Keratinocyte (primary cell): ENCODE measurements around the gene HTT-AS. TPM values are rescaled to one million over a fixed set of nuclear protein-coding genes. Genes with fewer than 3 reads are reported as not detected.

Experiments
- DNase-seq: peaks from one replicate; pipeline ENCODE4 v3.0.0-alpha.2; 2011; ENCODE audit warnings: low read depth, missing footprints, low spot score
- FAIRE-seq: peaks from 2 replicates; lab custom pipeline; 2011; peaks lifted over from hg19 to GRCh38; lab: Jason Lieb, UNC
- H2AFZ ChIP-seq: 2 replicates; pipeline ENCODE4 v1.6.0; 2012; ENCODE audit warnings: low read length, control low read depth, inconsistent platforms; ENCODE audit not compliant: control insufficient read depth
- H3K27ac ChIP-seq: 2 replicates; pipeline ENCODE4 v1.5.1; 2011; ENCODE audit warnings: low read length; ENCODE audit not compliant: control insufficient read depth, insufficient read depth
- H3K27me3 ChIP-seq: 3 replicates; pipeline ENCODE4 v1.6.0; 2011; ENCODE audit warnings: low read length; ENCODE audit not compliant: control insufficient read depth, insufficient read depth; ENCODE audit errors: extremely low read depth
- H3K36me3 ChIP-seq, 2 experiments: 2 replicates in 1 of 2; 3 replicates in 1 of 2; pipeline ENCODE4 v1.5.1; 2011; ENCODE audit warnings: low read length in 2 of 2, mild to moderate bottlenecking in 1 of 2; ENCODE audit not compliant: control insufficient read depth in 2 of 2, insufficient read depth in 2 of 2; ENCODE audit errors: extremely low read depth in 1 of 2
- H3K4me1 ChIP-seq: 3 replicates; pipeline ENCODE4 v1.5.1; 2011; ENCODE audit warnings: low read length; ENCODE audit not compliant: control insufficient read depth, insufficient read depth; ENCODE audit errors: extremely low read depth
- H3K4me2 ChIP-seq: 3 replicates; pipeline ENCODE4 v1.6.0; 2011; ENCODE audit warnings: low read depth, low read length; ENCODE audit not compliant: control insufficient read depth, insufficient read depth; ENCODE audit errors: extremely low read depth
- H3K4me3 ChIP-seq, 3 experiments: fragments of 200-600 bp in 1 of 3; sonication (generic) in 1 of 3; 2 replicates in 2 of 3; 3 replicates in 1 of 3; pipeline ENCODE4 v1.5.1; 2011 to 2016; ENCODE audit warnings: low read length in 3 of 3, mild to moderate bottlenecking in 3 of 3, control low read depth in 2 of 3, inconsistent platforms in 1 of 3, low read depth in 1 of 3, mixed read lengths in 1 of 3, mixed run types in 1 of 3, moderate library complexity in 1 of 3; ENCODE audit not compliant: control insufficient read depth in 2 of 3, insufficient read depth in 2 of 3; ENCODE audit errors: extremely low read depth in 1 of 3
- H3K79me2 ChIP-seq: 2 replicates; pipeline ENCODE4 v1.6.0; 2012; ENCODE audit warnings: low read length; ENCODE audit not compliant: control insufficient read depth, insufficient read depth
- H3K9ac ChIP-seq: 3 replicates; pipeline ENCODE4 v1.6.0; 2011; ENCODE audit warnings: low read length; ENCODE audit not compliant: control insufficient read depth, insufficient read depth; ENCODE audit errors: extremely low read depth
- H3K9me1 ChIP-seq: 3 replicates; pipeline ENCODE4 v1.6.0; 2011; ENCODE audit warnings: low read length; ENCODE audit not compliant: control insufficient read depth, insufficient read depth; ENCODE audit errors: extremely low read depth
- H3K9me3 ChIP-seq: 2 replicates; pipeline ENCODE4 v1.5.1; 2012; ENCODE audit warnings: low read depth, low read length; ENCODE audit not compliant: control insufficient read depth
- H4K20me1 ChIP-seq: 3 replicates; pipeline ENCODE4 v1.6.0; 2011; ENCODE audit warnings: low read length; ENCODE audit not compliant: control insufficient read depth, insufficient read depth; ENCODE audit errors: extremely low read depth
- EZH2 ChIP-seq: IDR thresholded peaks from one replicate; pipeline ENCODE4 v1.6.1; 2012; ENCODE audit warnings: inconsistent platforms, mild to moderate bottlenecking, low read length, moderate library complexity
- dilution Hi-C: fragments of 300-500 bp; cut with MboI; formaldehyde crosslinking; loops from one replicate; pipeline ENCODE4 v1.7.0; 2020; ENCODE audit warnings: low sequenced_read_pairs; ENCODE audit not compliant: extremely low pct_ligation_motif_present
- polyA plus RNA-seq, 5 experiments: library from polyadenylated mRNA; depleted of rRNA in 3 of 5; stranded (reverse) in 3 of 5; stranded (forward) in 1 of 5; unstranded in 1 of 5; fragments of >200 nt; gene quantifications; 1 replicate in 1 of 5; 2 replicates in 3 of 5; 3 replicates in 1 of 5; pipeline versions ENCODE4 v1.2.1 to v1.2.3, GENCODE V29; 2011 to 2012; ENCODE audit warnings: missing spikeins in 2 of 5, low read depth in 1 of 5, low replicate concordance in 1 of 5
- TF ChIP-seq, protein P1 (sequence below), 3 experiments: IDR thresholded peaks in 1 of 3; conservative IDR thresholded peaks in 1 of 3; optimal IDR thresholded peaks in 1 of 3; 2 replicates in 2 of 3; 3 replicates in 1 of 3; pipeline versions ENCODE3 to v1.5.1; 2011; ENCODE audit warnings: low read length in 3 of 3, mild to moderate bottlenecking in 3 of 3, moderate library complexity in 2 of 3, control low read depth in 1 of 3, inconsistent platforms in 1 of 3; ENCODE audit not compliant: insufficient read depth in 2 of 3; ENCODE audit errors: extremely low read depth in 1 of 3

The HTT-AS gene
- polyA plus RNA-seq, 1 donor (not counting 4 experiments of a cell fraction or from before 2014, with no cell fraction given): not detected

DNA sequence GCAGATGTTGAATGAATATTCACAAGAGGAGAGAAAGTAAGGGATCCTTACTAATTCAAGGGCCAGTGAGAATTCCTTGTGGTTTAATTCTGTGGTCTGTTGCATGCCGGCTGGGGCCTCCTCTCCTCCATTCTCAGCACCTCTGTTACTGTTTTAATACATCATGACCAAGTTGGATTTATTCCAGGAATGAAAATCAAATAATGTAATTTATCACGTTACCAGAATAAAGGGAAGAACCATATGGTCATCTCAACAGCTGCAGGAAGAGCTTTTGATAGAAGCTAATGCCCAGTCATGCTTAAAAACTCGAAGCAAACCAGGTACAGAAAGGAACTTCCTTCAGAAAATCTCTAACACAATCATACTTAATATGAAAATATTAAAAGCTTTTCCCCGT lies 56.8 kb downstream of the HTT-AS start:
- DNase-seq (no peak), FAIRE-seq (no peak)
- Histone ChIP-seq H2AFZ (no peak overlapping the region), H3K4me2 (no peak overlapping the region), H3K79me2 (no peaks in the 10 kb centered on the region), H3K4me3 (no peak overlapping the region), H3K4me1 (no peaks in the 10 kb centered on the region), H3K27ac (no peak overlapping the region), H4K20me1 (no peaks in the 10 kb centered on the region), H3K9me3 (no peaks in the 10 kb centered on the region), H3K9ac (no peak overlapping the region), H3K27me3 (peaks cover 4% of the 10 kb centered on the region), H3K36me3 (no peaks in the 10 kb centered on the region), H3K9me1 (no peaks in the 10 kb centered on the region)
- TF ChIP-seq, protein P1, sequence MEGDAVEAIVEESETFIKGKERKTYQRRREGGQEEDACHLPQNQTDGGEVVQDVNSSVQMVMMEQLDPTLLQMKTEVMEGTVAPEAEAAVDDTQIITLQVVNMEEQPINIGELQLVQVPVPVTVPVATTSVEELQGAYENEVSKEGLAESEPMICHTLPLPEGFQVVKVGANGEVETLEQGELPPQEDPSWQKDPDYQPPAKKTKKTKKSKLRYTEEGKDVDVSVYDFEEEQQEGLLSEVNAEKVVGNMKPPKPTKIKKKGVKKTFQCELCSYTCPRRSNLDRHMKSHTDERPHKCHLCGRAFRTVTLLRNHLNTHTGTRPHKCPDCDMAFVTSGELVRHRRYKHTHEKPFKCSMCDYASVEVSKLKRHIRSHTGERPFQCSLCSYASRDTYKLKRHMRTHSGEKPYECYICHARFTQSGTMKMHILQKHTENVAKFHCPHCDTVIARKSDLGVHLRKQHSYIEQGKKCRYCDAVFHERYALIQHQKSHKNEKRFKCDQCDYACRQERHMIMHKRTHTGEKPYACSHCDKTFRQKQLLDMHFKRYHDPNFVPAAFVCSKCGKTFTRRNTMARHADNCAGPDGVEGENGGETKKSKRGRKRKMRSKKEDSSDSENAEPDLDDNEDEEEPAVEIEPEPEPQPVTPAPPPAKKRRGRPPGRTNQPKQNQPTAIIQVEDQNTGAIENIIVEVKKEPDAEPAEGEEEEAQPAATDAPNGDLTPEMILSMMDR (optimal IDR thresholded peaks at IDR 0.05 in 1 of 3, IDR thresholded peaks at IDR 0.05 in 1 of 3, conservative IDR thresholded peaks at IDR 0.05 in 1 of 3; ENCODE audit: extremely low read depth in 1 of 3, insufficient read depth in 2 of 3, low read length in 3 of 3): no peak
- no peak for TF ChIP-seq EZH2
- dilution Hi-C loops: no loop called here

DNA sequence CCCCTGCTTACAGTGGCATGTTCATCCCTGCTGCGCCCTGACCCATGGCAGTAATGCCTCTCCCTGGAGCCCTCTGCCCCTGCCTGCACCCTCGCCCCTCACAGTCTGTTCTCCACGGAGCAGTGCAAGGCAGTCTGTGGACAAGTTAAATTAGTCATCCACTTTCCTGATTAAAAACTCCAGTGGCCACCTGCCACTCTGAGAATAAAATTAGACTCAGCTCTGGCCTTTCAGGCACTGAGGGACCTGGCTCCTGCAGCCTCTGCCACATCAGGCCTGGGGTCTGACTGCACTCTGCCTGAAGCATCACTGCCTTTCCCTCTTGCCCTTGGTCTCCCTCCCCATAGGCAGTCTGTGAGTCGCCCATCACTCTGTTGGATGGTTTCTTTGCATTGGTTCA lies 57.4 kb downstream of the HTT-AS start:
- dilution Hi-C loops: no loop called here
- H3K9me3 ChIP-seq: no peaks in the 10 kb centered on the region
- no peak overlapping the region for H2AFZ ChIP-seq
- FAIRE-seq: no peak
- DNase-seq: no peak
- H4K20me1 ChIP-seq: no peaks in the 10 kb centered on the region
- no peak for TF ChIP-seq EZH2
- no peak overlapping the region for H3K4me2 ChIP-seq
- H3K4me1 ChIP-seq: no peaks in the 10 kb centered on the region
- no peaks in the 10 kb centered on the region for H3K9me1 ChIP-seq
- no peak overlapping the region for H3K9ac ChIP-seq
- H3K4me3 ChIP-seq: no peak overlapping the region
- H3K36me3 ChIP-seq: no peaks in the 10 kb centered on the region
- no peak overlapping the region for H3K27ac ChIP-seq
- no peaks in the 10 kb centered on the region for H3K79me2 ChIP-seq
- H3K27me3 ChIP-seq: peaks cover 4% of the 10 kb centered on the region

- dilution Hi-C loops: no loop called here
- Histone ChIP-seq H3K4me1 (peaks cover 18% of the 10 kb centered on the region), H3K4me2 (no peak overlapping the region), H3K36me3 (no peaks in the 10 kb centered on the region), H3K27ac (no peak overlapping the region), H4K20me1 (no peaks in the 10 kb centered on the region), H2AFZ (no peak overlapping the region), H3K9me3 (no peaks in the 10 kb centered on the region), H3K9me1 (no peaks in the 10 kb centered on the region), H3K27me3 (no peaks in the 10 kb centered on the region), H3K79me2 (no peaks in the 10 kb centered on the region), H3K9ac (no peak overlapping the region), H3K4me3 (no peak overlapping the region)
- FAIRE-seq (no peak), DNase-seq (no peak)
- no peak for TF ChIP-seq EZH2
- TF ChIP-seq, protein P1 (optimal IDR thresholded peaks at IDR 0.05 in 1 of 3, IDR thresholded peaks at IDR 0.05 in 1 of 3, conservative IDR thresholded peaks at IDR 0.05 in 1 of 3; ENCODE audit: extremely low read depth in 1 of 3, insufficient read depth in 2 of 3, low read length in 3 of 3): no peak
Observed at GRCh38 chr4:3013839-3014350, 60.4 kb downstream of the HTT-AS start.
